HG03571 (cell line): ENCODE results near the gene TSPY10.
"Not testable (repeated sequence)": the region's sequence is repeated elsewhere in the genome, so short reads cannot be mapped to it uniquely, and the experiment has no call there.

ENCODE experiments used
- ATAC-seq: cut with Tn5 transposase; IDR thresholded peaks from one replicate; pipeline ENCODE4 v1.9.1; 2021; ENCODE audit not compliant: unreplicated experiment

The TSPY10 gene, protein sequence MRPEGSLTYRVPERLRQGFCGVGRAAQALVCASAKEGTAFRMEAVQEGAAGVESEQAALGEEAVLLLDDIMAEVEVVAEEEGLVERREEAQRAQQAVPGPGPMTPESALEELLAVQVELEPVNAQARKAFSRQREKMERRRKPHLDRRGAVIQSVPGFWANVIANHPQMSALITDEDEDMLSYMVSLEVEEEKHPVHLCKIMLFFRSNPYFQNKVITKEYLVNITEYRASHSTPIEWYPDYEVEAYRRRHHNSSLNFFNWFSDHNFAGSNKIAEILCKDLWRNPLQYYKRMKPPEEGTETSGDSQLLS

GRCh38 chrY:9527580-9527979 is at the start of gene TSPY10:
TSS of gene TSPY10 (plus strand) at chrY:9527880. CDS start at chrY:9527926, 46 bp downstream.
- ATAC-seq: not testable (repeated sequence)

DNA sequence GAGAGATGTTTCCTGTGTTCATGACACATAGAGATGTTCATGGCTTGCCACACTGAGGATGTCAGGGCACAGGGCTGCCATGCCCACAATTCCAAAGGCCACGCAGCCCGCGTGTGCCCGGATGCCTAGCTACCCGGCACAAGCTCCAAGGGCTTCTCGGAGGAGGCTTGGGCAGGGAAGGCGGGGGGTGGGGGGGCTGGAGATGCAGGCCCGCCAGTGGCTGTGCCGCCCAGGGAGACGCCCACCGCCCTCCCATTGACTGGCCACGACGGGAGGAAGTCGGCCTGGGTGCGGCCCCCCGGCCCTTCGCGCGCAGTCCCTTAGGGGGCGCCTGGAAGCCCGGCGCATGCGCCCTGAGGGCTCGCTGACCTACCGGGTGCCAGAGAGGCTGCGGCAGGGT is 40.7 kb upstream of the TSPY10 start, which contains the start of gene TSPY9:
TSS of gene TSPY9 (plus strand) at position 301 of the 400 bp plus-strand sequence. CDS start at position 347, 46 bp downstream.
- not testable (repeated sequence) for ATAC-seq

- not testable (repeated sequence) for ATAC-seq
These were observed 23.3 kb upstream of the TSPY10 start for GRCh38 chrY:9504396-9504795.

- not testable (repeated sequence) for ATAC-seq
These were observed 11.4 kb upstream of the TSPY10 start for GRCh38 chrY:9516287-9516686.
